ENCODE measurements around the gene TIMM44.
"Not testable (repeated sequence)": the region's sequence is repeated elsewhere in the genome, so short reads cannot be mapped to it uniquely, and the experiment has no call there.

Gene TIMM44

DNA sequence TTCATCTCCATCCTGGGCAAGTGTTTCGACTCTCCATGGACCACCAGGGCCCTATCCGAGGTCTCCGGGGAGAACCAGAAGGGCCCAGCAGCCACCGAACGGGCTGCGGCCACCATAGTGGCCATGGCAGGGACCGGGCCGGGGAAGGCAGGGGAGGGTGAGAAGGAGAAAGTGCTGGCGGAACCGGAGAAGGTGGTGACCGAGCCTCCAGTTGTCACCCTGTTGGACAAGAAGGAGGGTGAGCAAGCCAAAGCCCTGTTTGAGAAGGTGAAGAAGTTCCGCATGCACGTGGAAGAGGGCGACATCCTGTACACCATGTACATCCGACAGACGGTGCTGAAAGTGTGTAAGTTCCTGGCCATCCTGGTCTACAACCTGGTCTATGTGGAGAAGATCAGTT lies 44.5 kb downstream of the TIMM44 start:
- no peak overlapping the region for H3K4me3 ChIP-seq
- TF ChIP-seq, protein P1, sequence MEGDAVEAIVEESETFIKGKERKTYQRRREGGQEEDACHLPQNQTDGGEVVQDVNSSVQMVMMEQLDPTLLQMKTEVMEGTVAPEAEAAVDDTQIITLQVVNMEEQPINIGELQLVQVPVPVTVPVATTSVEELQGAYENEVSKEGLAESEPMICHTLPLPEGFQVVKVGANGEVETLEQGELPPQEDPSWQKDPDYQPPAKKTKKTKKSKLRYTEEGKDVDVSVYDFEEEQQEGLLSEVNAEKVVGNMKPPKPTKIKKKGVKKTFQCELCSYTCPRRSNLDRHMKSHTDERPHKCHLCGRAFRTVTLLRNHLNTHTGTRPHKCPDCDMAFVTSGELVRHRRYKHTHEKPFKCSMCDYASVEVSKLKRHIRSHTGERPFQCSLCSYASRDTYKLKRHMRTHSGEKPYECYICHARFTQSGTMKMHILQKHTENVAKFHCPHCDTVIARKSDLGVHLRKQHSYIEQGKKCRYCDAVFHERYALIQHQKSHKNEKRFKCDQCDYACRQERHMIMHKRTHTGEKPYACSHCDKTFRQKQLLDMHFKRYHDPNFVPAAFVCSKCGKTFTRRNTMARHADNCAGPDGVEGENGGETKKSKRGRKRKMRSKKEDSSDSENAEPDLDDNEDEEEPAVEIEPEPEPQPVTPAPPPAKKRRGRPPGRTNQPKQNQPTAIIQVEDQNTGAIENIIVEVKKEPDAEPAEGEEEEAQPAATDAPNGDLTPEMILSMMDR (IDR thresholded peaks at IDR 0.05), result no peak
- no peak for DNase-seq (ENCODE audit: low spot score)
- H3K27ac ChIP-seq, result no peak overlapping the region

- H3K27ac ChIP-seq, result no peak overlapping the region
- no peak for DNase-seq (ENCODE audit: low spot score)
- TF ChIP-seq, protein P1 (IDR thresholded peaks at IDR 0.05), result no peak
- H3K4me3 ChIP-seq, result no peak overlapping the region
Observed at GRCh38 chr19:7897292-7897691, 46.2 kb downstream of the TIMM44 start.

DNA sequence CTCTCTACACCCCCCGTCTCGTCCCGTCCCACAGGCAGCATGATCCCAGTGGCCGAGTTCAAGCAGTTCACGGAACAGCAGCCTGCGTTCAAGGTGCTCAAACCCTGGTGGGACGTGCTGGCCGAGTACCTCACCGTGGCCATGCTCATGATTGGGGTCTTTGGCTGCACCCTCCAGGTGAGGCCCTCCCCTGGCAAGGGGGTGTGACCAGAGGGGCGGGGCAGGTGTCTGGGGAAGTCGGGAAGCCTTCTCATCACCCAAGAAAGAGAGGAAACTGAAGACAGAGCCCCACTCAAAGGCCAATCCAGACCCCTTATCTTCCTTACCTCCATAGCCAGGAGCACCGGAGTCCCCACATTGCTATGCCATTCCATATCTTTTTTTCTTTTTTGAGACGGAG lies 47.9 kb downstream of the TIMM44 start:
- no peak overlapping the region for H3K4me3 ChIP-seq
- H3K27ac ChIP-seq, result no peak overlapping the region
- DNase-seq (ENCODE audit: low spot score), result no peak
- TF ChIP-seq, protein P1 (IDR thresholded peaks at IDR 0.05), result no peak

- H3K4me3 ChIP-seq, result no peak overlapping the region
- H3K27ac ChIP-seq, result no peak overlapping the region
- TF ChIP-seq, protein P1 (IDR thresholded peaks at IDR 0.05), result no peak
Observed at GRCh38 chr19:7894612-7895309, 48.7 kb downstream of the TIMM44 start.

GRCh38 chr19:7893362-7894101 lies 49.9 kb downstream of the TIMM44 start:
- not testable (repeated sequence) for DNase-seq (ENCODE audit: low spot score); H3K27ac ChIP-seq; H3K4me3 ChIP-seq

More at GRCh38 chr19:7894612-7895309, 48.7 kb downstream of the TIMM44 start:
- no peak for DNase-seq (ENCODE audit: low spot score)

GRCh38 chr19:7888826-7889217 lies 54.6 kb downstream of the TIMM44 start:
- no peak for DNase-seq (ENCODE audit: low spot score)
- TF ChIP-seq, protein P1 (IDR thresholded peaks at IDR 0.05), result no peak
- peak overlapping the region; percentile 62 for H3K4me3 ChIP-seq
- H3K27ac ChIP-seq, result no peak overlapping the region

- H3K27ac ChIP-seq, result no peak within 1 kb of the TSS
- H3K4me3 ChIP-seq, result peak within 1 kb of the TSS; percentile 62
- TF ChIP-seq, protein P1 (IDR thresholded peaks at IDR 0.05), result no peak
- DNase-seq (ENCODE audit: low spot score), result no peak
Observed at GRCh38 chr19:7888145-7888825, 55.2 kb downstream of the TIMM44 start, which contains the start of gene LRRC8E. TSS of gene LRRC8E (plus strand) at chr19:7888510. CDS start at chr19:7895604, 7,094 bp downstream.

Data from coronary artery (tissue), 2 donors.